Measurements from ENCODE around the gene ARID1A. TPM values are rescaled to one million over a fixed set of nuclear protein-coding genes. Genes with fewer than 3 reads are reported as not detected.
A peak's percentile ranks its signal among the peaks of the same experiment; 100 is the strongest.

ARID1A gene
- total and polyA plus RNA-seq, 8 donors, result 14.8 to 39.9 (median 25.5) TPM

DNA sequence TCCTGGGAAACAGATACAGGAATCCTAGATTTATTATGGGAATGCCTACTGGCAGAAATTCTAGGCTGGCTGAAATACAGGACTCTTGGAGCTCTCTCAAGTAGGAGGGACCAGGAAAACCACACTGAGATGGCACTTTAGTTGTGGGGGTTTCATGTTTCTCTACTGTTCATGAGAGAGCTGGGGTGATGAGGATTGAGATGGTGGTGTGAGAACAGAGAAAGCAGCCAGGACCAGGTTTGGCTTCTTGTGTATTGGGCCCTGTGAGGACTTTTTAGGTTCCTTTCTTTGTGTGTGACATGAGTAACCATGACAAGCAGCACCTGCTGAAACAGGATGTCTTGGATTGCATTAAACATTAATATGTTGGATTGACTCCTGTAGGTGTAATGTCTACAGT, 4.9 kb downstream of the ARID1A start:
- peaks cover 40 to 73% (median 55%) of the 10 kb centered on the region in 3 donors for H3K4me1 ChIP-seq
- ATAC-seq, result no peak
- H3K27ac ChIP-seq, result peak overlapping the region in 3 of 4 donors; percentile 7 to 58 (median 53)
- no peaks in the 10 kb centered on the region for H3K27me3 ChIP-seq
- FAIRE-seq, result no peak
- intact Hi-C loops (cut with DNase I), result loop anchor here in 1 of 3 donors (10.0 kb wide), 1 partner anchor 74 kb away; no protein-coding TSS in a partner anchor
- TF ChIP-seq CTCF (IDR thresholded peaks at IDR 0.05), result no peak
- H3K4me3 ChIP-seq, result no peak overlapping the region
- H3K9me3 ChIP-seq, result no peaks in the 10 kb centered on the region
- no peak for DNase-seq
- no peaks in the 10 kb centered on the region for H3K36me3 ChIP-seq

DNA sequence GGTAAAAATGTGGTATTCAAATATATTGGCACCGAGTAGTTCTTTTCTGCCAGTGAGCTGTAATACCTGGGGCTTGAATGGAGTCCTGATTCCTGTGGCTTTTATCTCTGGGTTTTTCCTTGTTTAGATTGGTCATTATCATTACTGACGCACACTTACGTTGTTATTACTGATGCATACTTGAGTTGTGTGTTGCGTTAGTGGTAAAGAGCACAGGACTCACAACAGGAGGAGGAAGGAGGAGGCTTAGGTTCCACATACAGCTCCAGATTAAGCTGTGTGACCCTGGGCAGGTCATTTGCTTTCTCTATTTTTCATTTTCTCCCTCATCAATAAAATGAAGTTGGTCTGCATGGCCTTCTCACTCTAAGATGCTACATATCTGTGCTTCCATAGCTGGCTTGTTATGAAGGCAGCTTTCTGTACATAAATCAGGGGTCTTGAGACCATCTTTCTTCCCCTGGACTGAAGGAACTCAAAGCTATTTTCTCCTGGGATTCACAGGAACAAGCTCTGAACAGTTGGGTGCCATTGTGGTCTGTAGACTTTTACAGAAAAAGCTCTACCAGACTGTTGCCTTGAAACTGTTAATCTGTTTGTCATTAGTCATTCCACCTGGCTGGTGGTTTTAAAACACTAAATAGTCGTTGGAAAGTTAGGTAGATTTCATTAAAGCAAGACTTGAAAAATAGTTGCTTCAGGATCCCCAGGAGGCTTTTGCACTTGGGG, 5.6 kb downstream of the ARID1A start:
- no peaks in the 10 kb centered on the region for H3K9me3 ChIP-seq
- WGBS, 2 donors, result 42 to 48% methylated on average over 5 of the region's 5 CpGs
- no peak for DNase-seq
- peak overlapping the region in 3 of 4 donors; percentile 7 to 58 (median 53) for H3K27ac ChIP-seq
- FAIRE-seq, result no peak
- peak overlapping the region in 1 of 4 donors; percentile 2 for H3K4me3 ChIP-seq
- TF ChIP-seq CTCF (IDR thresholded peaks at IDR 0.05), result no peak
- intact Hi-C loops (cut with DNase I), result loop anchor here in 1 of 3 donors (10.0 kb wide), 1 partner anchor 73 kb away; no protein-coding TSS in a partner anchor
- no peak for ATAC-seq
- H3K36me3 ChIP-seq, result no peaks in the 10 kb centered on the region
- H3K27me3 ChIP-seq, result no peaks in the 10 kb centered on the region
- peaks cover 45 to 81% (median 62%) of the 10 kb centered on the region in 3 donors for H3K4me1 ChIP-seq

DNA sequence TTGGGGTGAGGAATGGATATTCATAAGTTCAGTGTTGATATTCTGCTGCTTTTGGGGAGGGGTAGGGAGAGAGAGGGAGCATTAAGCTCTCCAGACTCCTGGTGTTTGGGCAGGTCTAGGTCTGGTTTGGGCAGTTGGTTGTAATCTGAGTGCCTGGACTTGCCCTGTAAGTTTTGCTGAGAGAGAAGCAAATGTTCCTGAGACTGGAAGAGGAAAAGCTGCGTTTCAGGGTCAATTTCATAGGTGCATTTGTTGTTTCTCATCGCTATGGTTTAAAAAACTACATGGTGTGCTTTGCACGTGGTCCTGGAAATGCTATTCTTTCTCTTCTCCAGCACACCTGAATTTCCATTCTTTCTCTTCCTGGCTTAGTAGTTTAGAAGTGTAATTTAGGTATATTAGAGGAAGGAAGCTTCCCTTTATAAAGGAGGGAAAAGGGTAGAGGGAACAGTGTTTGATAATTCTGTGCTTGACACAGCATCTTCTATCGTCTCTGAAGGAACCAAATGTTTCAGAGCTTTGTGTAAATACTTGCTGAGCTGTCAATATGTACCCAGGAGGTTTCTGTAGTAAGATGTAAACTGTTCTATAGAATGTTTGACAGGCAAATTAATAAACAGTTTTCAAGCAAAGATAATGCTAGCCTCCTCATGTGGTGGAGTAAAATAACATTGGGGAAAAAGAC, 6.3 kb downstream of the ARID1A start:
- no peak for DNase-seq
- no peak for FAIRE-seq
- peaks cover 47 to 88% (median 69%) of the 10 kb centered on the region in 3 donors for H3K4me1 ChIP-seq

DNA sequence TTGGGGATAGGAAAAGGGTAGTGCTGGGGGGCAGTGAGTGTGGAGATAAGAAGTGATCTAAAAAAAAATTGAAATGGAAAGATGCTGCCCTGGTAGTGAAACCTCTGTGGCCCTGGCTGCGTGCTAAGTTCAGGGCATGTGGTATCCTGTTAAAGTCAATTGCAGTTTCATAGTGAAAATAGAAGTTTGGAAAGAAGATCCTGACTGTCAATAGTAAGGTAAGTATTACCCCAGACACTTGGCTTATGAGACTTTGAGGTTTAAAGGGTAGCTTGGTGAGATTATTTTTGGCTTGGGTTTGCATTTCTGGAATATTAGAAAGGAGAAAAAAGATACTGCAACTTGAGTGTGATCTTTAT, 6.8 kb downstream of the ARID1A start:
- Histone ChIP-seq H3K4me1 (peaks cover 47 to 91% (median 74%) of the 10 kb centered on the region in 3 donors), H3K9me3 (no peaks in the 10 kb centered on the region), H3K4me3 (no peak overlapping the region), H3K27me3 (no peaks in the 10 kb centered on the region), H3K27ac (peak overlapping the region in 2 of 4 donors; percentile 53 to 58), H3K36me3 (no peaks in the 10 kb centered on the region)
- 38 to 56% methylated on average over 1 of the region's 1 CpG for WGBS, 2 donors
- FAIRE-seq (no peak), DNase-seq (no peak), ATAC-seq (no peak)
- no peak for TF ChIP-seq CTCF (IDR thresholded peaks at IDR 0.05)
- intact Hi-C loops (cut with DNase I), result loop anchor here in 1 of 3 donors (10.0 kb wide), 1 partner anchor 72 kb away; no protein-coding TSS in a partner anchor

More for the DNA sequence above, 6.3 kb downstream of the ARID1A start:
- Histone ChIP-seq H3K27me3 (no peaks in the 10 kb centered on the region), H3K9me3 (no peaks in the 10 kb centered on the region), H3K27ac (peak overlapping the region in 3 of 4 donors; percentile 6 to 58 (median 53)), H3K4me3 (peak overlapping the region in 1 of 4 donors; percentile 2), H3K36me3 (no peaks in the 10 kb centered on the region)
- intact Hi-C loops (cut with DNase I), result loop anchor here in 1 of 3 donors (10.0 kb wide), 1 partner anchor 73 kb away; no protein-coding TSS in a partner anchor
- TF ChIP-seq CTCF (IDR thresholded peaks at IDR 0.05), result no peak
- ATAC-seq, result peak in 3 of 4 donors; percentile 8 to 14 (median 13)
- WGBS, 2 donors, result 3 to 6% methylated on average over 4 of the region's 4 CpGs

Data from pancreas (tissue), 10 donors.